Femur (tissue), 1 donor: Measurements from ENCODE around the gene TTC7B.
"Not testable (repeated sequence)": the region's sequence is repeated elsewhere in the genome, so short reads cannot be mapped to it uniquely, and the experiment has no call there.

Experiments
- DNase-seq: peaks from one replicate; pipeline ENCODE4 v3.0.0-alpha.2; 2017

TTC7B gene

DNA sequence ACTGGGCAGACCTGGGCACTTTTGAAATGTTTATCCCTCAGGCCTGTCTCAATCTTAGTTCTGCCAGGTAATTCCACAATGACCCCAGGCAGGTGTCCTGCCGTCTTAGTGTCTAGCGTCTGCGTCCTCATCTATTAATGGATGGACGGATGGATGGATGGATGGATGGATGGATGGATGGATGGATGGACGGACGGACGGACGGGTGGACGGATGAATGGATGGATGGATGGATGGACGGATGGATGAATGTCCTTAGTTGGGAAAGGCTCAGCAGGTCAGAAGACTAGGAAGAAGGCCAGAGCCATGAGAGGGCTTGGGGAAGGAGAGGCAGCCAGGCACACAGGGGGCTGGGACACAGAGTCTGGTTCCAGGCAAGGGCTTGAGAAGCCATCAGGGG is 278.1 kb downstream of the TTC7B start:
- DNase-seq = no peak

DNA sequence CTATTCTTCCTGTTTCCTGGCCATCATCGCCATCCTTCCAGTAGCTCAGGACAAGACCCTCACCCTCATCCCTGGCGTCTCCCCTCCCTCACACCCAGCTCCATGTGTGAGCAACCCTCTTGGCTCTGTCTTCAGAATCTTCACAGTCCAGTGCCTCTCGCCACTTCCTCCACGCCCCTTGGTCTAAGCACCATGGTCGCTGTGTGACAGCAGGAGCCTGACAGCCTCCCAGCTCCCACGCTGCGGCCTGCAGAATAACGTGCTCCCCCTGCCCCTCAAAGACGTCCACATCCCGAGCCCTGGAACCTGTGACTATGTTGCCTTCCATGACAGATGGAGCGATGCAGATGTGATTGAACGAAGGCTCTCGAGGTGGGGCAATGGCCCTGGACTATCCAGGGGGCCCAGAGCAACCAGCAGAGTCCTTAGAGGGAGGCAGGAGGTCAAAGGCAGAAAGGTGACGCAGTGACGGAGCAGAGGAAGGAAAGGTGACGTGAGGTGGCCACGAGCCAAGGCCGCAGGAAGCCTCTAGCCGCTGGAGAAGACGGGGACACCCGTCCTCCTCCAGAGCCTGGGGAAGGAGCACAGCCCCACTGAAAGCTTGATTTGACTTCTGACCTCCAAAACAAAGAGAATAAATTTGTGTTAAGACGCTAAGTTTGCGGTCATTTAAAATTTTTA is 279.6 kb downstream of the TTC7B start:
- no peak for DNase-seq

DNA sequence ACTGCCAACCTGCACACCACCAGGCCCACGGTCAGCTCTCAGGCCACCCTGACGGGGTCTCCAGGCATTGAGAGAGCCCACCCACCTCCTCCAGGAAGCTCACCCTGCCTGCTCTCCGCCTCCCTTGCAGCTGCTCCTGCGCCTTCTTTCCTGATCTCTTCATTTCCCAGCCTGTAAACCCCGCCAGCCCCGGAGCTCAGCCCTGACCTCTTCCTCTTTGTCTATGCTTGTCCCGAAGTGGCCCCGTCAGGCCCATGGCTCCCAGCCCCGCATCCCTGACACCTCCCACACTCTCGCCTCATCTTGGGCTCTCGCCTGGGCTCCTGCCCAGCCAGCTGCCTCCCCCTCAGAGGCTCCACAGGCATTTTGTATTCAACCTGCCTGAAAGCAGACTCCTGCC is 280.1 kb downstream of the TTC7B start:
- DNase-seq = no peak

DNA sequence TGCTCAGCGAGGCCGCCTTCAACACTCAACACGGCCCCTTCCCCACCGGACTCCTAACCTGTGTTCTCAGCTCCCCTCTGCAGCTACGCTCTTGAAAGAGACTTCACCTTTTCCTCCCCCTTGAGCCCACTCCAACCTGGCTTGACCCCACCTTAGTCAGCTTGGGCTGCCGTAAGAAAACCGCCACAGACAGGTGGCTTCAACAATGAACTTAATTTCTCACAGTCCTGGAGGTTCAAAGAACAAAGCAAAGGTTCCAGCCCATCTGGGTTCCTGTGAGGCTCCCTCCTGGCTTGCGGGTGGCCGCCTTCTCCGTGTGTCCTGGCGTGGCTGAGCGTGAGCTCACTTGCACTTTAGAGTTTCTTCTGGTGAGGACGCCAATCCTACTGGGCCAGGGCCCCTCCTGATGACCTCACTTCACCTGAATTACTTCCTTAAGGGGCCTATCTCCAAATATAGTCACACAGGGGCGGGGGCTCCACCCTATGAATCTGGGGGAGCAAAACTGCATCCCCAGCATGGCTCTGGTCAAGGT is 280.6 kb downstream of the TTC7B start:
- no peak for DNase-seq

DNA sequence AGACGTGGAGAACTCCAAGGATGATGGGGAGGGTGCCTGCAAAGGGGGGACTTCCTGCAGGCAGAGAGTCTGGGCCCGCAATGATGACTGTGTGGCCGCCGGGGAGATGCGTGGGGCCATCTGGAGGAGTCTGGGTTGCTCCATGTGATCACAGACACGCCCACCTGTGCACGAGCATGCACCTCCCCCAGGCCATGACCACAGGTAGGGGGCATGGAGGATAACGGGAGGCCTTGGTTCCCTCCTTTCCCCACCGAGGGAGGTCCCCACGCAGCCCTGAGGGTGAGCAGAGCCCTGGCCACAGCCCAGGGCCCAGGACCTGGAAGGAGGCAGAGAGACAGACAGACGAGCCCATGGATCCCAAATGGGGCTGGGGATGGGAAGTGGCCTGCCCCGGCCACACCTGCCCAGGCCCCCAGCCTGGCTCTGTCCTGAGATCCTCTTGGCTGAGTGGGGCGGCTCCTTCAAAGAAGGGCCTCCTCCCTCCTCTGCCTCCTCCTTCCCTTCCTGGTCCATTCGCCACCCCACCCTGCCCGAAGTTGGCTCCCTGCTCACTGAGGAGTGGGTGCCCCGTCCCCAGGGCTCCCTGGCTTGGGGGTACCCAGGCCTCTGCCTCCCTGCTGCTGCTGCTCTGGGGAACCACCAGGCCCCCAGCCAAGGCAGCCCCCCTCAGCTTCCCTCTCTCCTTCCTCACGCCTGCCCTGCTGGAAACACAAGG is 281.2 kb downstream of the TTC7B start:
- no peak for DNase-seq

DNA sequence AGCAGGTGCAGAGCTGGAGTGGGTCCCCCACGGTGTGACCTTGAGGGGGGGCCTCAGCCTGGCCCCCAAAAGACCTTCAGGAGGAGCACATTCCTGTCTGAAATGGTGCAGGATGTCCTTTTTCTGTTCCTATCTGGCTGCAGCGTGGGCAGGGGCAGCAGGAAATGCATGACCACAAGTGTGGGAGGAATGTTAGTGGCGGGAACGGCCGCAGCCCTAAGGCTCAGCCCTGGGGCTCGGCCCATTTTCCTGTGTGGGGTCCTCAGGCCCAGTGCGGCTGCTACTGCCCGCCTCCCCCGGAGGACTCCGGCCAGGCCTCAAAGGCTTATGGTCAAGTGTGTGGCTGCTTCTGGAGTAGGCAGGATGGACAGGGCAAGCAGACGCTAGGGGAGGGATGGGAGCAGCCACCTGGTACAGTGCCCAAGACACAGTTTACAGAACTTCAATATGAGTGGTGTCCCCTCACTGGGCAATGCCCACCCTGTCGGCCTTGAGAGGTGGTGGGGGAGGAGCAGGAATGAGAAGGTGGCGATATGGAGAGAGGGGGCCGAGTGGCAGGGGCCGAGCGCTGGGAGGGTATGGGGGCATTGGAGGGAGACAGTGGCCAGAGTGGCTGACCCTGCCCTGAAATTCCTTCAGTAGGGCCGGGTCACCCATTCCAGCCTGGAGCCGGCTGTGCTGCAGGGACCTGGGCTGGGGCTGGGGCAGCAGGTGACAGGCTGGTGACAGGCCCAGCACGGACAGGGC is 282.0 kb downstream of the TTC7B start:
- DNase-seq = peak; percentile 62

DNA sequence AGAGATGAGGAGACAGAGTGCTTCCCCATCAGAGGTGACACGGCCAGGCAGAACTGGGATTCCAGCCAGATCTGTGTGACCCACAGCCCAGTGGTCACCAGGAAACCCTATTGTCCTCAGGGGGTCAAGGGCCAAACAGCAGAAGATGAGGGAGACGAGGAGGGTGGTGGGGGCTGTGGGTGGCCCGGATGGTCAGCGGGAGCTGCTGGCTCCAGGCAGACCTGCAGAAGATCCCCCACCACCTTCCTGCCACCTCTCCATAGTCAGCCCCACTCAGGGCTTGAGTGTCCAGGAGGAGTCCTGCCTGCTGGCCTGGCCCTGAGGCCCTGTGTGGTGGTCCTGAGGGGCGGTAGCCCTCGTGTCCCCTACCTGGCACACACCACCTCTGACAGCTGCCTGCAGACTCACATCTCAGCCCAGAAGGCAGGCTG is 282.6 kb downstream of the TTC7B start:
- no peak for DNase-seq

DNA sequence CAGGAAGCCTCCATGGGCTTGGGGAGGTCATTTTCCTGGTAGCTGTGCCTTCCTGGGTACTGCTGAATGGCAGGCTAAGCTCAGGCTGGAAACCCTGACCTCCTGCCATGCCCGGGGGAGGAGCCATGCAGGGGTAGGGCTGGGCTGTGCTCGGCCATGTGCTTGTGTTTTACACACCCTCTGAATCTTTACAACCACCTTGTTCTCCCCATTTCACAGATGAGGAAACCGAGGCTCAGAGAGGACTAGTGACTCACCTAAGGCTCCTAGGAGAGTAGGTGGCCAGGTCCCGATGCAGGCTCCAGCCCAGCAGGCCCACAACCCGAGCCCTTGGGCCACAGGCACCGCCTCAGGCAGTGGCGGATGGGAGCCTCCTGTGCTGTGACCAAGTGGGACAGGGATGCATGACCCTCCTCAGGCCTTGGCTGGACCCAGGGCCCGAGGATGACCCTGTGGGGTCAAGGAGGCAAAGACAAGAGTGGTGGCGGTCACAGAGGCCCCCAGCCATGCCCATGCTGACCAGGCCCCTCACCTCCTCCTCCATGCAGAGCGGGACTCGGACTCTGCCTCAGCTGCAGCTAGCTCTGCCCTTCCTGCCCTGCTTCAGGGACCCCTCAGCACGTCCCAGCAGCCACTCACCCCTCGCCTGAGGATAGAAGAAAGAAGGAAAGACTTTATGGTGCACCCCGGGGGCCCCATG is 283.3 kb downstream of the TTC7B start:
- DNase-seq = no peak

DNA sequence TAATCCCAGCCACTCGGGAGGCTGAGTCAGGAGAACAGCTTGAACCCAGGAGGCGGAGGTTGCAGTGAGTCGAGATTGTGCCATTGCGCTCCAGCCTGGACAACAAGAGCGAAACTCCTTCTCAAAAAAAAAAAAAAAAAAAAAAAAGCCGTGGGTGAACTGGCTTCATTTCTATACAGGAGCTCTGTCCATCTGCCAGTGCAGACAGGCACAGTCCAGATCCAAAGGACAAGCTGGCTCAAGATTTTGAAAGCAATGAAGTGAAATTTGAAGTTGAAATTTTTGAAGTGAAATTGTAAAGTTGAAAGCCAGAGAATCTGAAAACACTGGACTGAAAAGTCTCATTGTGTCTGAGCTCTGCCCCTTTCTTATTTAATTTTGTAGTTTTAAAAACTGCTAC is 284.7 kb downstream of the TTC7B start:
- no peak for DNase-seq

DNA sequence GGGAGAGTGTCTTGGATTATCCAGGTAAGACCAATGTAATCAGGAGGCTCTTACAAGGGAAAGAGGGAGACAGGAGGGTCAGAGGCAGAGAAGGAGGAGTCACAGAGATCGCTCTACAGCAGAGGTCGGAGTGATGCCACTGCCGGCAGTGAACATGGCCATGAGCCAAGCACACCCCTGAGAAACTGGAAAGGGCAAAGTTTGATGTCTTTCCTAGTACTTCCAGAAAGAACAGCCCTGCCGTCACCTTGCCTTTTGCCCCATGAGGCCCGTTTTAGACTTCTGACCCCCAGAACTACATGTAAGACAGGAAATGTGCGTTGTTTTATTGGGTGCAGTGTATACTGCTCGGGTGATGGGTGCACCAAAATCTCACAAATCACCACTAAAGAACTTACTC is 285.7 kb downstream of the TTC7B start:
- no peak for DNase-seq

DNA sequence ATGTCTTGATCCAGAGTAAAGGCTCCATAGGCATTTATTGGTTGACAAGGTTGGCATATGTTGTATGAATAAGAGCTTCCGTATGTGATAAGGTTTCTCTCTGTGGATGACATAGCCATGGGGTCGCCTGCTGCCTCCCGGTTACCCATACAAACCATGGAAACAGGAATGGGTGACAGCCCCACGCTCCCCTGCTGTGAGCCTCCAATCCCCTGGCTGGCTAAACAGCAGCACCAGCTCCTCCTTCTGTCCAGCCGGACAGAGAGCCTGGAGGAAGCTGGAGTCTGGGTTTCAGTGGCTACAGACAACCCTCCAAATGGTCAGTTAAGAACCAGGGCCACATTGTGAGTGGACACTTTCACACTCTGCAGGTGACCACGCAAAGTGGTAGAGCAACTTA is 288.3 kb downstream of the TTC7B start:
- no peak for DNase-seq

DNA sequence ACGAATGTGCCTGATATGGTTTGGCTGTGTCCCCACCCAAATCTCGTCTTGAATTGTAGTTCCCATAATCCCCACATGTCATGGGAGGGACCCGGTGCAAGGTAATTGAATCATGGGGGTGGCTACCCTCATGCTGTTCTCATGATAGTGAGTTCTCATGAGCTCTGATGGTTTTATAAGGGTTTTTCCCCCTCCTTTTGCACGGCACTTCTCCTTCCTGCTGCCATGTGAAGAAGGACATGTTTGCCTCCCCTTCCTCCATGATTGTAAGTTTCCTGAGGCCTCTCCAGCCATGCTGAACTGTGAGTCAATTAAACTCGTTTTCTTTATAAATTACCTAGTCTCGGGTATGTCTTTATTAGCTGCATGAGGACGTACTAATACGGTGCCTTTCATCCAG is 289.7 kb downstream of the TTC7B start:
- not testable (repeated sequence) for DNase-seq

DNA sequence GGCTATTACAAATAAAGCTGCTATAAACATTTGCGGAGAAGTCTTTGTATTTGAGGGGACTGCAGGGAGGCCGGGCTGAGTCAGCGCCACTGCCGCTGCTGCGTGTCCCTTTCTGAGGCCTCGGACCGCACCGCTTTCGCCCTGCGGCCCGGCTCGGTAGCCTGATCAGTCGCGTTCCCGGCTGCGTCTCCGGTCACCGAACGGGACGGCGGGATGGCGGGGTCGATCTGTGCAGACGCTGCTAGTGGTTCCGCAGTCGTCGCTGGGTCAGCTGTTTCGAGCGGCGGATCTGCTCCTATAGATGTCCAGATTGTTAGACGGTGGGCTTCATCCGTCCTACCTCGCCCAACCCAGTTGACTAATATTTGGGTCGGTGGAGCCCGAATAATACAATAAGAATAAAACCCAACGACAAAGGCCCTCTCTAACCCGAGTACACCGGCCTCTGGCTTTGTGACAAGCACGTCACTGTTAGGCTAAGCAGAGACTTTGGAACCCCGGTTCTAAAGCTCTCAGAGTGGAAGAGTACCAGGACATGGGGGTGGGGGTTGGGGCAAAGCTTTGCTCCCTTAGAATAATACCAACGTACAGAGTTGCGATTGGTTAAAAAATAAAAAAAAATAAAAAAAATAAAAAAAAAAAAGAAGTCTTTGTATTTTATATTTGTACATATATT is 290.7 kb downstream of the TTC7B start:
- DNase-seq = not testable (repeated sequence)

DNA sequence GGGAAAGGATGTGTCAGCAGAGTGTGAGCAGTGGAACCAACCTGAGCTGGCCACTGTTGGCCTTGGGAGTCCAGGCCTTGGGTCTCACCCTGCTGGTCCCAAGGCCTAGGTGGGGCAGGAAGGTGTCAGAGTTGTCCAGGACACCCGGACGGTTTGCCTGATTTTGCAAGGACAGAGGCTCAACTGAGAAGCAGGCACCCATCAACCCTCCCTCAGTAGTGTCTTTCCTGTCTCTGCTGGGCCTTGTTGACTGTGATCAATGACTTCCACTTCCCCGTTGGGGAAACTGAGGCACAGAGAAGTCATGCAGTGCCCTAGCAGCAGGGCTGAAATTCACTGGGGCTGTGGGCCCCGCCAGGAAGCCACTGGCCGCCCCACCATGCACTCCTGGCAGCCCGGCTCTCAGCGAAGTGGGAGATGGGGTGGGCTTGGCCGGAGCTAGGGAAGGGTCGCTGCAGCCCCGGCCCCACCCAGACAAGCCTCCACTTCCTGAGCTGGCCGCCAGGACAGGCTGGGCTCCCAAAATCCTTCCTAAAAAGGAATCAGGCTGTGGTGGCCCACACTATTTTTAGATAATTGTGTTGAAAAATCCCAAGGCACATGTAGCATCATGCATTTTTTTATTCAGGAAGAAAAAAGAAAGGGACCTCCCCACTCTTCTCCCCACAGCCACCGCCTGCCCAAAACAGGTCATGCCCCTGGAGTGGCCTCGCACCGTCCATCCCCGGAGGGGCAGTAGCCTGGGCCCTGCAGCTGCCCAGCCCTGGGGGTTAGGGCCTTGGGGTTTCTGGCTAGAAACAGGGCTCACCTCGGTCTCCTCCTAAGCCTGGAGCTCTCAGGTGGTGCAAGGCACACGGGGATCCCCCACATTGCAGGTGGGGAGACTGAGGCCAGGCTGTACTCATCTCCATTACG is 292.0 kb downstream of the TTC7B start:
- DNase-seq = no peak

DNA sequence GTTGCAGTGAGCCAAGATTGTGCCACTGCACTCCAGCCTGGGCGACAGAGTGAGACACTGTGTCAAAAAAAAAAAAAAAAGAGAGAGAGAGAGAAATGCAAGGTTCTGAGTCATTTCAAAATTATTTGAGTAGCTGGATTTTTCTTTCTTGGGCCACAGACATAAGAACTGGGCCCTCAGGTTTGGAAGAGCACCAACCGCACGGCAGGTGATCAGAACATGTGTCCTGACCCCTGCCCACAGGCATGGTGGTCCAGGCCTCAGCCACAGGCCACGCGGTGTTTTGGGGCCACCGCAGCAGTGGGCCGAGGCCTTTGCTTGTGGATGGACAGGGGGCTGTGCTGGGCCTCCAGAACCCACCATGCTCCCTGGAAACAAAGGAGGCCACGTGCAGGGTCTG is 292.7 kb downstream of the TTC7B start:
- DNase-seq = no peak

DNA sequence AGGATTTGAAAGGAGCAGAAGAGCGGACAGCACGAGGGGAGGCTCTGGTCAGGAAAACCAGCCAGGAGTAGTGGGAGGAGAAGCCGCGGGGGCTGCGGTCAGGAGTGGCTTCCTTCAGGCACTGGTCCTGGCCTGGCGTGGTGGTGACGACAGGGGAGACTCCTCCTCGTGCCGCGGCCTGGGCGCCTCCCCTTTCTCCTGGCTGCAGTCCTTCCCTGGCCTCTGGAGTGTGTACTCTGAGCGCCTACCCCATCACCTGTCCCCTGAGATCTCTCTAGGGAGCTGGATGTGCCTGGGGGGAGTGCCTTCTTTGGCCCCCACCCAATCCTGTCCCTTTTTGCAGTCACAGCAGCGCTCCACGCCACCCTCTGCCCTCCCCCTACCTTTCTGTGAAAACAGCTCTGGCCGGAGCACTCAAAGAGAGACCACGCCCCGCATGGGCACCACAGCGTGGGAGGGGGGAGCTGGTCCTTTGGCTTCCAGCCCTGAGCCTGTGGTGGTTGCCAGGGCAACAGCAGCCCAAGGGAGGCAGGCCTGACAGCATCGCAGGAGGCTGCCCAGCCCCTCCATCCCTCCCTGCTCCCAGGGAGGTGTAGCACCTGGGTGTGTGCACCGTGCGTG is 293.5 kb downstream of the TTC7B start:
- DNase-seq = peak; percentile 77

DNA sequence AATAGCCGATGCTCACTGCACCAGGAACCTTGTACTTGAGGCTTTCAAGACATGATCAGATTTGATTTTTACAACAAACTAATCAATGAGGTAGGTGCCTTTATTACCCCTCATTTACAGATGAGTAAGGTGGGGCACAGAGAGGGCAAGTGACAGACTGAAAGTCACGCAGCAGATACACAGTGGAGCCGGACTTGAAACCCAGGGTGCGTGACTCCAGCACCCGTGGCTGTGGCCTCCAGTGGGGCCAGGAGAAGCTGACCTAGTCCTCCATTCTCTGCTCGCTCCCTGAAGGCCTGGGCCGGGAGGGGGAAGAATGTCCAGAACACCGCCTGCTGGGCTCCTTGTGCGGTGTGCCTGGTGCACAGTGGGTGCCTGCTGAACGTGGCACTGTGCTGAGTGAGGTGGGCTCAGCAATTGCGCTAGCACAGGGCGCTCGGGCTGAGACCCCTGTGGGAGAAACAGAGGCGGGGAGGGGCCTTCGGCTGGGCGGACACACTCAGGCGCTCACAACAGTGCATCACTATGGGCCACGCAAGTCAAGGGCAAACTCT is 294.2 kb downstream of the TTC7B start:
- no peak for DNase-seq

DNA sequence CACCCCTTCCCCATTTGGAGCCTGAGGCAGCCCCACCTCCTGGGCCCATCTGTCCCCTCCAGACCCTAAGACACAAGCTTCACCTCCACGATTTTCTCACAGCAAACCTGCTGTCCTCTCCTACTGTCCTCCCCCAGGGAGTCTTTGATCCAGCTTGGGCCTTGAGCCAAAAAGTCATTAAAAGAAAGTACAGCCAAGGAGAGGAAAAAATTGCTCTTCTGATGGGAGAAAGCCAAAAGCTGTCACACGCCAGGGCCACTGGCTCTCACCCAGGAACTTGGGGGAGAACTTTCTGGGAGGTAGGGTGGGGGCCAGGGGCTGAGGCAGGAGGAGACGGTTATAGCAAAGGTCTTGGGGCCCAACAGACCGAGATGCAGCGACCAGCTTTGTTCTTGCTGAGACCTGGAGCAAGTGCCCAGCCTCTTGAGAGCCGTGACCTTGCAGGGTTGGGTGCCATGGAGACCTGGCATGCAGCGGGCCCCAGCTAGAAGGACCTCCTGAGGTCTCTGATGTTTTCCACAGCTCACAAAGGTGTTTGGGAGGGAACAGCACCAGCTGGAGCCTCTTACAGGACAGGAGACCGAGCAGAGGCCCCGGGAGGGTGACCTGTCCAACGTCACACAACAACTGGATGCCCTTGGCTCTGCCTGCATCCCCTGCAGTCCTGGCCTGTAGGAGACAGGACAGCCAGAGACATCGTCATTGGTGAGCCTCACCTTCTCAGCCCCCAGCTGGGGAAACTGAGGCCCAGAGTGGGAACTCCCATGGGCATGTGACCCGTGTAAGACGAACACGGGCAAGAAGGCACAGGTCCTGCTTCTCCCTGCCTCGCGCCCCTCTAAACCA is 294.9 kb downstream of the TTC7B start:
- DNase-seq = no peak

DNA sequence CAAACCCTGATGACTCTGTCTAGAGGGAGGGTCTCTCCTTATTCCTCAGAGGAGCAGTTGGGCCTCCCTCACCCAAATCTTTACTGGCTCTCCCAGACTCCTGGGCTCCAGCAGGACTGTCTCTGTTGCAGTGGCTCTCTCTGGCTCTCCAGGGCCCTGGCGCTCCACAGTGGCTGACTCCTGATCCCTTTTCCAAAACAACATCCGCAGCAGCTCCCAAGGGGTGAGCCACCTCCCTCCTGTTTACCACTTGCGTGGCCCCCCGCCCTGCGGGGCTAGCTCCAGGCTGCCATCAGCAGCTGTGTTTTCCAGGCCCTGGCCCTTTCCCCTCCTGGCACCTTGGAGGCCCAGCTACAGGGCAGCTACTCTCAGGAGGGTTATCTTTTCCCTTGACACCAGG is 295.9 kb downstream of the TTC7B start:
- no peak for DNase-seq
